HG03280 (cell line): ENCODE results near the gene GIMAP5.
"Not testable (repeated sequence)": the region's sequence is repeated elsewhere in the genome, so short reads cannot be mapped to it uniquely, and the experiment has no call there.

Experiments used
- ATAC-seq: cut with Tn5 transposase; IDR thresholded peaks from one replicate; pipeline ENCODE4 v1.9.1; 2021; ENCODE audit warnings: mild to moderate bottlenecking, moderate library complexity; ENCODE audit not compliant: unreplicated experiment

Gene GIMAP5

GRCh38 chr7:150766334-150766709 lies 29.1 kb downstream of the GIMAP5 start:
- no peak for ATAC-seq

DNA sequence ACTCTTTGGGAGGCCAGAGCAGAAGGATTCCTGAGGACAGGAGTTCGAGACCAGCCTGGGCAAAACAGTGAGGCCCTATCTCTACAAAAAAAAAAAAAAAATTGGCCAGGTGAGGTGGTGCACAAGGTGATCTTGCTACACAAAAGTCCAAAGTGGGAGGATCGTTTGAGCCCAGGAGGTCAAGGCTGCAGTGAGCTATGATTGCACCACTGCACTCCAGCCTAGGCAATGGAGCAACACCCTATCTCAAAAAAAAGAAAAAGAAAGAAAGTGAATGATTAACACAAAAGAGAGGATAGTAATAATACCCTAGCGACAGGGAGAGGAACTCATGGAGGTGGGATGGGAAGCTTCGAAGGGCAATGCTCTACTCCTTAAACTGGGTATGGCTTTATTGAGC lies 32.5 kb downstream of the GIMAP5 start:
- no peak for ATAC-seq

DNA sequence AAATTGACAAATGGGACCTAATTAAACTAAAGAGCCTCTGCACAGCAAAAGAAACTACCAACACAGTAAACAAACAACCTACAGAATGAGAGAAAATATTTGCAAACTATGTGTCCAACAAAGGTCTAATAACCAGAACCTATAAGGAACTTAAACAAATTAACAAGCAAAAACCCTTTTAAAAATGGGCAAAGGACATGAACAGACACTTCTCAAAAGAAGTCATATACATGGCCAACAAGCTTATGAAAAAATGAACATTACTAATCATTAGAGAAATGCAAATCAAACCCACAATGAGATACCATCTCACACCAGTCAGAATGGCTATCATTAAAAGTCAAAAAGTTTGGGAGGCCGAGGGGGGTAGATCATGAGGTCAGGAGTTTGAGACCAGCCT lies 36.9 kb downstream of the GIMAP5 start:
- ATAC-seq: not testable (repeated sequence)

DNA sequence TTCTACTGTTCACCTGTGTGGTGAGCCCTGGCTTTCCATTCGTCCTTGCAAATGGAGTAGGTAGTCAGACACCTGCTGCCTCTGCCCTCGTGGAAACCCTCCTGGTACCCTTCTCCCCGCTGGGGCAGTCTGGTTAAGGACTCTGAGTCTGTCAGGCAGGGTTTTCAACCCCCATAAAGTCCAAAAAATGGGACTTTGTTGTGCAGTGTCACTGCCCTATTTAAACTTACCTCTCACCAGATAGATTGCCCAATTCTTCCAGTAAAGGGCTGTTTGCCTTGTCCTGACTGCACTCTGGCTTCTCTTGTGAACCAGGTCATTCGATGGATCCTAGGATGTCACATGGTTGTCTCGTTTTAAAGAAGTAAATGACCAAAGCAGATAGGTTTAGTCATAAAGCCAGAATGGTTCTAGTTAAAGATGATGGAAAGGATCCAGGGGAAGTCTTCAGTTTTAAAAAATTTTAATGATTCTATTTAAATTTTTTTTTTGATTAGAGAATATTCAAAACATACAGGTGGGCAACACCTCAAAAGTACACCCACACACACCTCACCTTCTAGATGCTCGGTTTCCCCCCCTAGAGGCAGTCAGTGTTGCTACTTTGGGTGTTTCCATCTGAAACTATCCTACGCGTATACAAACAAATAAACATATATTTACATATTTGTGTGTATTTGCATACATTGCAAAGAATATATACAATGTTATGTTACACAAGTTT lies 41.0 kb downstream of the GIMAP5 start:
- no peak for ATAC-seq

DNA sequence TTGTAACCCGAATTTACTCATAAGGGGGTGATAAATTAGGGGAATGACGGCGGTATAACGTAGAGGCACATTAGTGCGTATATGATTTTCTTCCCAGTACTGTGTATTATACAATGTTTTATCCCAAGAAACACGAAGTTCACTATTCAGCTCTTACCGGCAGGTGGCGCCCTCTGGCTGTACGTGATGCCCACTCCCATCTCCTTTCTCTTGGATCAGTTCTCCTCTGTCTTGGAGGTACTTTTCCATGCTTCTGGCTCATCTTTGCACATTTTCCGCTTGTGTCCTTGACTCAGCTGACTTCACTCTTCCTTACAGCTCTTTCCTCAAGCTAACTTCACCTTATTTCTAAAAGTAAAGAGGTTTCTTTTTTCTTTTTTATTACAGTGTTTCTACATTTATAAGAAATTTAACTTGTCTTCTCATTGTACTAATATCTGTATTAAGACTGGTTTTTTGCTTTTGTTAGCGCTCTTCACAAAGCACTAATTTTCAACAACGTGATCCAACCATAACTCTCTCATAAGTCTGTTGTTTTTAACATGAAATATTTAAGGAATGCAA lies 41.6 kb downstream of the GIMAP5 start:
- no peak for ATAC-seq

DNA sequence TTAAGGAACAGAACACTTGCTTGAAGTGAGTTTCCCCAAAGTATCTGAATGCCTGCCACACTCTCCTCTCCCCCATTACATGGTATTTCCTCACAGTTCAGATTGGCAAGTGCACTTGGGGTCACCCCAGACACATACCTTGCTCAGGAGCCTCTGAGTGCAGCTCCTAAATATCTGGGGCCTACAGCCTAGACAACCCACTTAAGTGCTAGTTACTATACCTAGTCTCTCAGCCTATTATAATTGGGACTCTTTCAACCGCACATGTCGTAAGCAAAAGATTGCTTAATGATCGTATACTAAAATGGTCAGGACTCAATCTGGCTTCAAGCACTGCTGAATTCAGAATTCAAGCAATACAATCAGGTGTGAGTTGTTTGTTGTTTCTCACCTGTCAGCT lies 43.1 kb downstream of the GIMAP5 start:
- no peak for ATAC-seq

DNA sequence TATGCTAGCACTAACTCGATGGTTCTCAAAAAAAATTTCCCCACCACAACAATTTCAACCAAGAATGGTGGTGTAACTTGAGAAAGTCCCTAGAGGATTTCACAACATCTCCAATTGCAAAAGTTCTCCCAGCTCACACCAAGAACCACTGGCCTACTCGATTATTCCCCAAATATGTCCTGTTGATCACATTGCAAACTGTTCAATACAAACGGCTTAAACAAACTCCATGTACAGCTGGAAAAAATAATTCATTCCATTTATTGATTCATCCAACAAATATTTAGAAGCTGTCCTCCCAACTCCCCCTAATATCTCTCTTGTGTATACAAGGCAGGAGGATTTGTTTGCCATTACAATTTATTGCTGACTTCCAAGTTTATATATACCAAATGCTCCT lies 43.9 kb downstream of the GIMAP5 start:
- no peak for ATAC-seq

- ATAC-seq: no peak
Observed at GRCh38 chr7:150781961-150782360, 44.7 kb downstream of the GIMAP5 start.

DNA sequence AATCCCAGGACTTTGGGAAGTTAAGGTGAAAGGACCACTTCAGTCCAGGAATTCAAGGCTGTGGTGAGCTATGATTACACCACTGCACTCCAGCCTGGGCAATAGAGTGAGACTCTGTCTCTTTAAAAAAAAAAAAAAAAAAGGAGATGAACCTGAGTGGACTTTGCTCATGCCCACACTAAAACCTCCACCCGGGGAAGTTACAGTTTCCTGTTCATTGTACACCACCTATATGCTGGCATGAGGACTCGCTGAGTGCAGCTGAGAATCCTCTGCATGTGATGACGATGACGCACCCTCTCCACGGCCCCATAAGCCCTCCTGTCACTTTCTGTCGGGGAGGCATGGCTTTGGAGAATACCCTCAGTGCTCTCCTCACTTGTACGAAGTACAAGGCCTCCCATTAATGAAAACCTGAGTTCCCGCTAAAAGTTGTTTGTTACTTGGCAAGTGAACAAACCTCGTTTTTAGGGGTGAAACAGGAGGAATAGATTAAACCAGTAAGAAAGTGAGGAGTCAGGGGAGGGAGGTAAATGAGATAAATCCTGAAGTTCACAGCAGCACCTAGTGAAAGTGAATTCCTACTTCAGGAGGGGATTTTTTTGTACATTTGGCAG lies 47.0 kb downstream of the GIMAP5 start:
- ATAC-seq: no peak

DNA sequence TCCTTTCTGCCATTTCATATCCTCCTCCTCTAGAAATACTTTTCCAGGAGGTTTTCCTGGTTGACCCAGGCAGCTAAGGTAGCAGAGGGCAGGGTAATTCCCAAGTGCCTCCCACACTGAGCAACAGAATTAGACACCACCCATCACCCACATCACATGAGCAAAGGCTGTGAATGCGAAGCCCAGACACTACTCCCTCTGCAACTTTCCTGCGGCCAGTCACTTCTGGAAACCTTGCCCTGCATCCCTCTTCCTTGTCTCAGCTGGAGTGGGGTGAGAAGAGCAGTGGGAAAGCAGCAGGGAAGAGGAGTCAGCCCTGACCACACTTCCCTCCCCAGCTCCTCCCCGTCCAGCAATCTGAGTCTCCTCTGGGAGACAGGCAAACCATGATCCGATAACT lies 47.7 kb downstream of the GIMAP5 start:
- no peak for ATAC-seq

GRCh38 chr7:150787321-150788281 lies 50.4 kb downstream of the GIMAP5 start:
- peak; percentile 46 for ATAC-seq

DNA sequence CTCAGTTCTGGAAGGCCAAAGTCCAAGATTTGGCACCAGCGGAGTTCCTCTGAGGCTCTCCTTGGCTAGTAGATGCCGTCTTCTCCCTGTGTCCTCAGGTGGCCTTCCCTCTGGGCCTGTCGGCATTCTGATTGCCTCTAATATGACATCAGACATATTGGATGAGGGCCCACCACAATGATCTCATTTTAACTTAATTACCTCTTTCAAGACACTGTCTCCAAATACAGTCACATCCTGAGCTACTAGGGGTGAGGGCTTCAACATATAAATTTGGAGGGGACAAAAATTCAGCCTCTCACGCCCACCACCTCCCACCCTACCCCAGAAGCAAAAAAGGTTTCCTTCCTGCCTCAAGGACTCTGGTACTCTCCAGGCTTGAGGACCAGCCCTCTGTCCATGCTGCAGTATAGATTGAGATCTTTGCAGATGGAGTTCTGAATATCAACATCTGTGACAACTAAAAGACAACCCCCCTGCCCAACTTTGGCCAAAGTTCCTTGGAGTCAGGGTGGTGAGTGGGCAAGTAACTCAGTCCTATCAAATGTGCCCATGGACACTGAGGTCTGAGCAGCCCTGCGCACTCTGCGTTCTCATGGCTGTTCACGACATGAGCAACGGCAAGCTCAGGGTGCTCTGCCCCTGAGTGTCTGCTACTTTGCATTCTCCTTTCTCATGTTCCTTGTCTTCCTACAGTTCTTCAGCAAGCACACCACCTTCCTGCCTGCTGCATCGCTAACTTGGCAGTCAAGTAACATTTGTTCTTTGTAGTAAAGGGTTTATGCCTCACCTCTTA lies 51.5 kb downstream of the GIMAP5 start:
- ATAC-seq: no peak

DNA sequence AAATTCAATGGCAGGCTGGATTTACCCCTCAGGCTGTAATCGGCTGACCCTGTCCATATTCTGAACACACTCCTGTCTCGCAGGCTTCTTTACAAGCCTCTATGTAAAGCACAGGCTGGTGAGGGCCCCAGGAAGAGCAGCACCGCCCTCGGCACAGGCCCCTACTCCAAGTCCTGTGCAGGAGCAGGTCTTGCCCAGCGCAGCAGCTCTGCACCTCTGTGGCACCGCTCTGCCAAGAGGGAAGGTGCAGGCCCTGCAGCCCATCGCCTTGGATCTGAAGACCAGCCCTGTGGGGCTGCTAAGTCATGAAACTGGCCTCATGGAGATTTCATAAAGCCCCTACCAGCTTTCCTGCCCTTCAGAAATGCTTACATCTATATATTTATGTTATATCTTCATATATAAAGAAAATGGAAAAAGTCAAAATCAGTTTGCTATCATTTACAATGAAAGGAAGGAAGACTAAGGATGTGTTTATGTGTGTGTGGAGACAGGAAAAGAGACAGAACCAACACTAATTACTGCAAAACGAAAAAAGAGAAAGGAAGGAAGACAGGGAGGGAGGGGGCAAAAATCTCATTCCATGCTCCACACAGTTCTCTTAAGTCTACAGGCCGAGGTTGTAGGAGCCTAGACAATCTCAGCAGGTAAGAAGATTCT lies 53.3 kb downstream of the GIMAP5 start:
- no peak for ATAC-seq

DNA sequence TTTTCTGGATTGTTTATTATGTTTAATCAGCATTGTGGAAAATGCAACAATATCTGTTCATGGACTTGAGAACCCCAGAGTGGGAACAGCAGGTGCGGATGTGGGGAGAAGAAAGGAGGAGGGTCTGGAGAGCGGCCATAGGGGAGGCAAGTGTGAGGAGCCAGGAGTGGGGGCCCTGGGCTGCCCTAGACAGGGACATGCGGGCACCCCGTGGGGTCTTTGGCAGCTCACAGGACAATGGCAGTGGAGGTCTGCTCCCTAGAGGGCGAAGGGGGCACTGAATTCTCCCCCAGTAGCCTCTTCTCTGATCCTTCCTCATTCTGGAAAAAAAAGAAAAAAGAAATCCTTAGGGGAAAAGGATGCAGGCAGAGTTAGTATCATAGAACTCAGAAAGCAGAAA lies 54.1 kb downstream of the GIMAP5 start:
- ATAC-seq: no peak

GRCh38 chr7:150791746-150792452 lies 54.7 kb downstream of the GIMAP5 start:
- ATAC-seq: no peak
